ENCODE measurements around the gene MED29. TPM values are rescaled to one million over a fixed set of nuclear protein-coding genes. Genes with fewer than 3 reads are reported as not detected.

The MED29 gene
- total and polyA plus RNA-seq, 2 of the 13 experiments (the other 11 are each of a cell fraction or from before 2014, with no cell fraction given), result 14.0 to 19.7 TPM

DNA sequence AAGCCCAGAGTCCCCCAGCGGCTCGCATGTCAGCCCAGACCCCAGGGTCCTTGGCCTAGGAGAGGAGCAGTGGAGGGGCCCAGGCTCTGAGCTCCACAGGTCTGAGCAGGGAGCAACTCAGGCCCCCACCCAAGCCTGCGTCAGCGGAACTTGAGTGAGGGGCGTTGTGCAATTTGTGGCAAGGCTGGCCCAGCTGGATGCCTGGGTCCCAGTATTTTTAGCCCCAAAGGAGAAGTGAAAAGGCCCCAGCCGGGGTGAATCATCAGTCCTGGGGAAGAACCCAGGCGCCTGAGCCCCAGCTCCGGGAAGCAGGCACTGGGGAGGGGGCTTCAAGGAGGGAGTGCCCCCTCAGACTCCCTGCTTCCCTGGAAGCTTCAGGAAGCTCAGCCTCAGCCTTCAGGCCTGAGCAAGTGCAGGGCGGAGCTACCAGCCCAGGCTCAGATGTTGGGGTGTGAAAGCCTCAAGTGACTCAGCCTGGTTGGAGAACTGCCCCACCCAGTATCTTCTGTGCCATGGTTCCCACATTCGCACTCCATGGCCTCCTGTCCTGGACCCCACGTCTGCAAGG lies 7.2 kb downstream of the MED29 start (continued):
- TF ChIP-seq, protein P1, sequence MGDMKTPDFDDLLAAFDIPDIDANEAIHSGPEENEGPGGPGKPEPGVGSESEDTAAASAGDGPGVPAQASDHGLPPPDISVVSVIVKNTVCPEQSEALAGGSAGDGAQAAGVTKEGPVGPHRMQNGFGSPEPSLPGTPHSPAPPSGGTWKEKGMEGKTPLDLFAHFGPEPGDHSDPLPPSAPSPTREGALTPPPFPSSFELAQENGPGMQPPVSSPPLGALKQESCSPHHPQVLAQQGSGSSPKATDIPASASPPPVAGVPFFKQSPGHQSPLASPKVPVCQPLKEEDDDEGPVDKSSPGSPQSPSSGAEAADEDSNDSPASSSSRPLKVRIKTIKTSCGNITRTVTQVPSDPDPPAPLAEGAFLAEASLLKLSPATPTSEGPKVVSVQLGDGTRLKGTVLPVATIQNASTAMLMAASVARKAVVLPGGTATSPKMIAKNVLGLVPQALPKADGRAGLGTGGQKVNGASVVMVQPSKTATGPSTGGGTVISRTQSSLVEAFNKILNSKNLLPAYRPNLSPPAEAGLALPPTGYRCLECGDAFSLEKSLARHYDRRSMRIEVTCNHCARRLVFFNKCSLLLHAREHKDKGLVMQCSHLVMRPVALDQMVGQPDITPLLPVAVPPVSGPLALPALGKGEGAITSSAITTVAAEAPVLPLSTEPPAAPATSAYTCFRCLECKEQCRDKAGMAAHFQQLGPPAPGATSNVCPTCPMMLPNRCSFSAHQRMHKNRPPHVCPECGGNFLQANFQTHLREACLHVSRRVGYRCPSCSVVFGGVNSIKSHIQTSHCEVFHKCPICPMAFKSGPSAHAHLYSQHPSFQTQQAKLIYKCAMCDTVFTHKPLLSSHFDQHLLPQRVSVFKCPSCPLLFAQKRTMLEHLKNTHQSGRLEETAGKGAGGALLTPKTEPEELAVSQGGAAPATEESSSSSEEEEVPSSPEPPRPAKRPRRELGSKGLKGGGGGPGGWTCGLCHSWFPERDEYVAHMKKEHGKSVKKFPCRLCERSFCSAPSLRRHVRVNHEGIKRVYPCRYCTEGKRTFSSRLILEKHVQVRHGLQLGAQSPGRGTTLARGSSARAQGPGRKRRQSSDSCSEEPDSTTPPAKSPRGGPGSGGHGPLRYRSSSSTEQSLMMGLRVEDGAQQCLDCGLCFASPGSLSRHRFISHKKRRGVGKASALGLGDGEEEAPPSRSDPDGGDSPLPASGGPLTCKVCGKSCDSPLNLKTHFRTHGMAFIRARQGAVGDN (CRISPR knock-in tag; IDR thresholded peaks at IDR 0.05), result peak; percentile 66
- TF ChIP-seq ZNF629 (CRISPR knock-in tag; conservative IDR thresholded peaks at IDR 0.05) (no peak), ZNF335 (CRISPR knock-in tag; IDR thresholded peaks at IDR 0.05) (no peak), ZNF446 (CRISPR knock-in tag; IDR thresholded peaks at IDR 0.05) (no peak), MAX (IDR thresholded peaks at IDR 0.05) (no peak), ZIK1 (CRISPR knock-in tag; IDR thresholded peaks at IDR 0.05; ENCODE audit: borderline replicate concordance, low read depth) (no peak), NFYC (CRISPR knock-in tag; IDR thresholded peaks at IDR 0.05) (no peak), ZNF138 (CRISPR knock-in tag; IDR thresholded peaks at IDR 0.05; ENCODE audit: low read depth) (no peak), ERF (CRISPR knock-in tag; IDR thresholded peaks at IDR 0.05) (no peak), ZNF746 (CRISPR knock-in tag; IDR thresholded peaks at IDR 0.05) (no peak), ZNF430 (CRISPR knock-in tag; IDR thresholded peaks at IDR 0.05) (0 out of 2 replicates have a peak, but pooled peaks have one; percentile 12), TBX2 (CRISPR knock-in tag; IDR thresholded peaks at IDR 0.05; ENCODE audit: borderline replicate concordance) (0 out of 2 replicates have a peak, but pooled peaks have one; percentile 37), ZBTB10 (CRISPR knock-in tag; IDR thresholded peaks at IDR 0.05; ENCODE audit: borderline replicate concordance) (0 out of 2 replicates have a peak, but pooled peaks have one; percentile 35), HNF4A (CRISPR knock-in tag; IDR thresholded peaks at IDR 0.05) (no peak), ATRX (CRISPR knock-in tag; IDR thresholded peaks at IDR 0.05; ENCODE audit: borderline replicate concordance) (no peak), KLF6 (CRISPR knock-in tag; IDR thresholded peaks at IDR 0.05) (no peak), GTF3A (CRISPR knock-in tag; conservative IDR thresholded peaks at IDR 0.05) (no peak), ZNF329 (CRISPR knock-in tag; IDR thresholded peaks at IDR 0.05; ENCODE audit: low read depth) (no peak), NFKB2 (CRISPR knock-in tag; IDR thresholded peaks at IDR 0.05; ENCODE audit: borderline replicate concordance) (0 out of 2 replicates have a peak, but pooled peaks have one; percentile 36)
- TF ChIP-seq, protein P2, sequence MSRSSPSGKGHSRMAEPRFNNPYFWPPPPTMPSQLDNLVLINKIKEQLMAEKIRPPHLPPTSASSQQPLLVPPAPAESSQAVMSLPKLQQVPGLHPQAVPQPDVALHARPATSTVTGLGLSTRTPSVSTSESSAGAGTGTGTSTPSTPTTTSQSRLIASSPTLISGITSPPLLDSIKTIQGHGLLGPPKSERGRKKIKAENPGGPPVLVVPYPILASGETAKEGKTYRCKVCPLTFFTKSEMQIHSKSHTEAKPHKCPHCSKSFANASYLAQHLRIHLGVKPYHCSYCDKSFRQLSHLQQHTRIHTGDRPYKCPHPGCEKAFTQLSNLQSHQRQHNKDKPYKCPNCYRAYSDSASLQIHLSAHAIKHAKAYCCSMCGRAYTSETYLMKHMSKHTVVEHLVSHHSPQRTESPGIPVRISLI (CRISPR knock-in tag; IDR thresholded peaks at IDR 0.05; ENCODE audit: borderline replicate concordance), result no peak
- TF ChIP-seq, protein P3, sequence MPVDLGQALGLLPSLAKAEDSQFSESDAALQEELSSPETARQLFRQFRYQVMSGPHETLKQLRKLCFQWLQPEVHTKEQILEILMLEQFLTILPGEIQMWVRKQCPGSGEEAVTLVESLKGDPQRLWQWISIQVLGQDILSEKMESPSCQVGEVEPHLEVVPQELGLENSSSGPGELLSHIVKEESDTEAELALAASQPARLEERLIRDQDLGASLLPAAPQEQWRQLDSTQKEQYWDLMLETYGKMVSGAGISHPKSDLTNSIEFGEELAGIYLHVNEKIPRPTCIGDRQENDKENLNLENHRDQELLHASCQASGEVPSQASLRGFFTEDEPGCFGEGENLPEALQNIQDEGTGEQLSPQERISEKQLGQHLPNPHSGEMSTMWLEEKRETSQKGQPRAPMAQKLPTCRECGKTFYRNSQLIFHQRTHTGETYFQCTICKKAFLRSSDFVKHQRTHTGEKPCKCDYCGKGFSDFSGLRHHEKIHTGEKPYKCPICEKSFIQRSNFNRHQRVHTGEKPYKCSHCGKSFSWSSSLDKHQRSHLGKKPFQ (CRISPR knock-in tag; IDR thresholded peaks at IDR 0.05; ENCODE audit: insufficient replicate concordance), result peak; percentile 28

Measured in HepG2 (cell line).